RWPE2 (cell line): Measurements from ENCODE around the gene DOCK10.

Experiments
- ATAC-seq: fragments of 200-7000 bp; cut with Tn5 transposase; 3 replicates; pipeline ENCODE4 v1.9.1; 2021; ENCODE audit warnings: low read depth
- DNase-seq: peaks from one replicate; pipeline ENCODE4 v3.0.0-alpha.2; 2020; ENCODE audit warnings: low spot score
- H3K27ac ChIP-seq: fragments of 450-650 bp; 2 replicates; pipeline ENCODE4 v1.5.1; 2017; ENCODE audit warnings: mild to moderate bottlenecking; ENCODE audit not compliant: poor library complexity, severe bottlenecking
- H3K27me3 ChIP-seq: fragments of 250-450 bp; sonication (Bioruptor Pico); 2 replicates; pipeline ENCODE4 v1.5.1; 2021; ENCODE audit warnings: mild to moderate bottlenecking, moderate library complexity; ENCODE audit not compliant: insufficient read depth, poor library complexity, severe bottlenecking
- H3K36me3 ChIP-seq: fragments of 250-450 bp; sonication (Bioruptor Pico); 2 replicates; pipeline ENCODE4 v1.5.1; 2020; ENCODE audit warnings: low read depth, mild to moderate bottlenecking, moderate library complexity
- H3K4me1 ChIP-seq: fragments of 250-450 bp; sonication (Bioruptor Pico); 2 replicates; pipeline ENCODE4 v1.5.1; 2021; ENCODE audit warnings: mild to moderate bottlenecking, moderate library complexity; ENCODE audit not compliant: insufficient read depth, poor library complexity, severe bottlenecking
- H3K4me3 ChIP-seq: fragments of 250-450 bp; sonication (Bioruptor Pico); 2 replicates; pipeline ENCODE4 v1.5.1; 2021; ENCODE audit warnings: mild to moderate bottlenecking, moderate library complexity; ENCODE audit not compliant: severe bottlenecking
- H3K9me3 ChIP-seq: fragments of 250-450 bp; sonication (Bioruptor Pico); 2 replicates; pipeline ENCODE4 v1.5.1; 2021; ENCODE audit warnings: mild to moderate bottlenecking, moderate library complexity; ENCODE audit not compliant: severe bottlenecking
- CTCF ChIP-seq: fragments of 450-650 bp; IDR thresholded peaks from one replicate; pipeline ENCODE4 v1.5.1; 2017; ENCODE audit warnings: mild to moderate bottlenecking, moderate library complexity; ENCODE audit not compliant: poor library complexity, severe bottlenecking

The DOCK10 gene

DNA sequence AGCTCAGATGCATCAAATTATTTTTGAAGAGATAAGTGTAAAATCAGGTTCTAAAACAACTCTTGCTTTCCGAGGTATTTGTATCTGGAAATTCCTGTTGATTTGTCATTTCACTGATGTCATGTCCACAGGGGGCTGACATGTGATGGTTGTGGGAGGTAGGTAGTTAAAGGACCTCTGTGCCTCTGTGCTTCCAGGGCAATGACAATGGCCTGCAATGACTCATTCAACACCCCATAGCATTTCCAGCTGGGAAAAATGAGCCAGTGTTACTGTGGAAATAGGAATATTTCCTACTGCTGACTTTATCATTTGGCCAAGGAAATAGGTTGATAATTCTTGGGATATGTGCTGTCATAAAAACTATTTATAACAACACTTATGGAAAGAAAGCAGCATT, 239.9 kb downstream of the DOCK10 start:
- DNase-seq = no peak
- ATAC-seq = no peak
- Histone ChIP-seq H3K9me3 (no peaks in the 10 kb centered on the region), H3K27me3 (no peaks in the 10 kb centered on the region), H3K36me3 (no peaks in the 10 kb centered on the region), H3K4me1 (peaks cover 6% of the 10 kb centered on the region), H3K27ac (no peak overlapping the region), H3K4me3 (no peak overlapping the region)
- no peak for TF ChIP-seq CTCF

- no peak for TF ChIP-seq CTCF
- no peak overlapping the region for H3K4me3 ChIP-seq
- no peak for ATAC-seq
- H3K4me1 ChIP-seq = no peaks in the 10 kb centered on the region
- no peaks in the 10 kb centered on the region for H3K36me3 ChIP-seq
- no peaks in the 10 kb centered on the region for H3K27me3 ChIP-seq
- DNase-seq = no peak
- H3K9me3 ChIP-seq = no peaks in the 10 kb centered on the region
- H3K27ac ChIP-seq = no peak overlapping the region
Measured at GRCh38 chr2:224801360-224801759, 240.9 kb downstream of the DOCK10 start.

DNA sequence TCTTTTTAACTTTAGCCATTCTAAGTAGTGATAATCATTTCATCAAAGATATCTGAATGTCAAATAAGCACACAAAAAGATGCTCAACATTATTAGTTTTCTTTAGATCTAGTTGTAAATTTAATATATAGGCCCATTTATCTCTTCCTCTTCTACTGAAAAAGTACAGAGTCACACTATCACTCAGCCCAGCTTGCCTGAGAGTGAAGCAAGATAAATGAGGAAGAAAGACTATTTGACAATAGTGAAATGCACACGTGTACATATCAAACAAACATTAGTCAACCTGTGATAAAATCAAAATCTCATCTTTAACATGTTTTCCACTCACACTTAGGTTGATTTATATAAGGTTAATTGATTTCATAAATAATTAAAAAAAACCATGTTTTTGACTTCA, 242.6 kb downstream of the DOCK10 start:
- H3K27ac ChIP-seq = no peak overlapping the region
- no peaks in the 10 kb centered on the region for H3K9me3 ChIP-seq
- no peaks in the 10 kb centered on the region for H3K4me1 ChIP-seq
- no peak for DNase-seq
- no peak for ATAC-seq
- TF ChIP-seq CTCF = no peak
- H3K36me3 ChIP-seq = no peaks in the 10 kb centered on the region
- H3K27me3 ChIP-seq = no peaks in the 10 kb centered on the region
- no peak overlapping the region for H3K4me3 ChIP-seq

DNA sequence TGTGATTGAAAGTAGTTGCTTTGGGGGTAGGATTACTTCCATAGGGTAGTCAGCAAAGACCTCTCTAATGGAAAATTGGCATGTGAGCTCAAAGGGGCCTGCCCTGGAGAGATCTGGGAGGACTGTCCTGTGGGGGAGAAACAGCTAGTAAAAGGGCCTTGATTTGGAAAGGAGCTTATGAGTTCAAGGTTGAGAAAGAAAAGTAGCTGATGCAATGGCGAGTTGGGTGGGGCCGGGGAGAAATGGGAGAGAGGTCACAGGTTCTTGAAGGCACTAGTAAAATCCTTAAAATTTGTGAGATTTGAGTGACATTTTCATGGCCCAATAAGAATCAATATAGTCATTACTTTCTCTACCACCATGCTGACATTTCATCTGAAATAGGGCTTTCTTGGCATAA, 244.1 kb downstream of the DOCK10 start:
- H3K36me3 ChIP-seq = no peaks in the 10 kb centered on the region
- no peak overlapping the region for H3K27ac ChIP-seq
- H3K9me3 ChIP-seq = no peaks in the 10 kb centered on the region
- TF ChIP-seq CTCF = no peak
- H3K4me3 ChIP-seq = no peak overlapping the region
- DNase-seq = no peak
- no peaks in the 10 kb centered on the region for H3K4me1 ChIP-seq
- no peaks in the 10 kb centered on the region for H3K27me3 ChIP-seq
- no peak for ATAC-seq

DNA sequence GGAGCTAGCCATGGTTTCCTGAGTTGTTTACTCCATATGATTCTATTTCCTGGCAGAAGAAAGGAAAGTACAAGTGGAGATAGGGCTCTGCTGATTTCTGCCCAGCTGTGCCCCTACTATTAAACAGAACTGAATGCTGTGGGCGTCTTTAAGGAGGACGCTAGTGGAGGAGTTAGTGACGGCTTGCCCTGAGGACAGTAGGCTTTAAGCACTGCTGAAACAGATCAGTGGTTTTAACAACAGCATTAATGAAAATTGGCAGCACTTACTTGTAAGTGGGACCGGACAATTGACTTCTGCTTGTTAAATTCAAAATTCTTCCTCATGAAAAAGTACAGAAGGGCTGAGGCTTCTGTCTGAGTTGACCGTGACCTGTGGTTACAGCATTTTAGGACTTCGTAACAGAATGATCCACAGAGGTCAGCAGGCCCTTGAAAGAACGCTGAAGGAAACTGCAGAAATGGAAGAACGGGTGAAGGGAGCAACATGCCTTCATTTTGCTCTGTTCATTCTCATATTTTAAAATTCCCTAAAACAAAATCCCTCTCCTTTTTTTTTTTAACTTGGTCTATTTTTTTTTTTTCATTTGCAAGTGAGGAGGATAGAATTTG, 245.5 kb downstream of the DOCK10 start:
- Histone ChIP-seq H3K4me1 (no peaks in the 10 kb centered on the region), H3K27me3 (no peaks in the 10 kb centered on the region), H3K36me3 (no peaks in the 10 kb centered on the region), H3K4me3 (no peak overlapping the region), H3K27ac (no peak overlapping the region), H3K9me3 (no peaks in the 10 kb centered on the region)
- ATAC-seq = no peak
- DNase-seq = no peak
- no peak for TF ChIP-seq CTCF
